Mesenchymal stem cell (in vitro differentiated cells and primary cell): Measurements from ENCODE around the gene IGFL1.
"Not testable (repeated sequence)": the region's sequence is repeated elsewhere in the genome, so short reads cannot be mapped to it uniquely, and the experiment has no call there.

Experiments used
- DNase-seq: peaks from one replicate; pipeline ENCODE4 v3.0.0-alpha.2; 2013
- H2AFZ ChIP-seq: one replicate; pipeline ENCODE4 v1.6.1; 2013; ENCODE audit warnings: low read depth, mild to moderate bottlenecking, control low read depth, inconsistent platforms, low read length, moderate library complexity
- H2AK5ac ChIP-seq: 2 replicates; pipeline ENCODE4 v1.6.1; 2013; ENCODE audit warnings: low read length, moderate library complexity, mild to moderate bottlenecking, inconsistent platforms; ENCODE audit not compliant: severe bottlenecking
- H2BK120ac ChIP-seq: one replicate; pipeline ENCODE4 v1.6.1; 2013; ENCODE audit warnings: low read depth, mild to moderate bottlenecking, inconsistent platforms, low read length, moderate library complexity
- H2BK12ac ChIP-seq, 2 experiments: one replicate each; pipeline ENCODE4 v1.6.1; 2013; ENCODE audit warnings: inconsistent platforms in 2 of 2, low read length in 2 of 2, mild to moderate bottlenecking in 2 of 2, moderate library complexity in 2 of 2, control low read depth in 1 of 2
- H2BK15ac ChIP-seq: one replicate; pipeline ENCODE4 v1.6.1; 2013; ENCODE audit warnings: mild to moderate bottlenecking, low read depth, inconsistent platforms; ENCODE audit not compliant: poor library complexity, severe bottlenecking
- H2BK5ac ChIP-seq: 2 replicates; pipeline ENCODE4 v1.6.1; 2013; ENCODE audit warnings: low read depth, mild to moderate bottlenecking, low read length, control low read depth, inconsistent platforms; ENCODE audit not compliant: poor library complexity, severe bottlenecking
- H3K14ac ChIP-seq, 2 experiments: one replicate each; pipeline ENCODE4 v1.6.1; 2013; ENCODE audit warnings: inconsistent platforms in 2 of 2, low read length in 2 of 2, control low read depth in 1 of 2, mild to moderate bottlenecking in 1 of 2, moderate library complexity in 1 of 2
- H3K18ac ChIP-seq, 2 experiments: one replicate each; pipeline ENCODE4 v1.6.1; 2013; ENCODE audit warnings: inconsistent platforms in 2 of 2, low read length in 2 of 2, control low read depth in 1 of 2, low read depth in 1 of 2, mild to moderate bottlenecking in 1 of 2
- H3K23ac ChIP-seq, 2 experiments: one replicate each; pipeline ENCODE4 v1.6.1; 2013; ENCODE audit warnings: inconsistent platforms in 2 of 2, low read length in 2 of 2, mild to moderate bottlenecking in 2 of 2, moderate library complexity in 2 of 2, control low read depth in 1 of 2
- H3K27ac ChIP-seq: 2 replicates; pipeline ENCODE4 v1.5.1; 2013; ENCODE audit warnings: mild to moderate bottlenecking, moderate library complexity, low read length, control low read depth, inconsistent platforms; ENCODE audit not compliant: poor library complexity, severe bottlenecking
- H3K27me3 ChIP-seq, 2 experiments: 2 replicates each; pipeline versions ENCODE4 v1.6.1 to v1.7.0; 2013; ENCODE audit warnings: low read length in 2 of 2, mild to moderate bottlenecking in 2 of 2, moderate library complexity in 2 of 2, control low read depth in 1 of 2, inconsistent platforms in 1 of 2; ENCODE audit not compliant: control insufficient read depth in 1 of 2, insufficient read depth in 1 of 2
- H3K36me3 ChIP-seq, 2 experiments: 2 replicates each; pipeline versions ENCODE4 v1.6.1 to v1.7.0; 2013; ENCODE audit warnings: low read length in 2 of 2, control low read depth in 1 of 2, inconsistent platforms in 1 of 2, low read depth in 1 of 2, mild to moderate bottlenecking in 1 of 2; ENCODE audit not compliant: insufficient read depth in 2 of 2, control insufficient read depth in 1 of 2
- H3K4ac ChIP-seq, 2 experiments: one replicate each; pipeline ENCODE4 v1.6.1; 2013; ENCODE audit warnings: inconsistent platforms in 2 of 2, low read length in 2 of 2, mild to moderate bottlenecking in 2 of 2, moderate library complexity in 2 of 2, control low read depth in 1 of 2, low read depth in 1 of 2
- H3K4me1 ChIP-seq: 2 replicates; pipeline ENCODE4 v1.6.1; 2013; ENCODE audit warnings: low read depth, low read length, control low read depth; ENCODE audit not compliant: control insufficient read depth, insufficient read depth
- H3K4me2 ChIP-seq: 2 replicates; pipeline ENCODE4 v1.6.1; 2013; ENCODE audit warnings: low read length, mild to moderate bottlenecking, inconsistent platforms; ENCODE audit not compliant: poor library complexity, severe bottlenecking
- H3K4me3 ChIP-seq, 2 experiments: 2 replicates each; pipeline versions ENCODE4 v1.5.1 to v1.7.0; 2013; ENCODE audit warnings: low read length in 2 of 2, mild to moderate bottlenecking in 2 of 2, control low read depth in 1 of 2, low read depth in 1 of 2; ENCODE audit not compliant: insufficient read depth in 1 of 2
- H3K79me1 ChIP-seq: replicated peaks from 2 replicates; pipeline ENCODE4 v1.6.1; 2013; ENCODE audit warnings: mild to moderate bottlenecking, control low read depth, low read length, inconsistent platforms; ENCODE audit not compliant: poor library complexity, severe bottlenecking
- H3K9ac ChIP-seq: 2 replicates; pipeline ENCODE4 v1.7.0; 2013; ENCODE audit warnings: mild to moderate bottlenecking, low read length, moderate library complexity
- H3K9me3 ChIP-seq: 2 replicates; pipeline ENCODE4 v1.7.0; 2013; ENCODE audit warnings: mild to moderate bottlenecking, low read length; ENCODE audit not compliant: control insufficient read depth
- H4K8ac ChIP-seq: one replicate; pipeline ENCODE4 v1.6.1; 2013; ENCODE audit warnings: inconsistent platforms, mild to moderate bottlenecking, low read length, moderate library complexity
- H4K91ac ChIP-seq: one replicate; pipeline ENCODE4 v1.6.1; 2013; ENCODE audit warnings: mild to moderate bottlenecking, low read length, inconsistent platforms
- WGBS: methylation state at CpG from one replicate; pipeline ENCODE4 v1.1.7; 2013; ENCODE audit warnings: mixed read lengths; 5-methylcytosine and 5-hydroxymethylcytosine counted together

Gene IGFL1

DNA sequence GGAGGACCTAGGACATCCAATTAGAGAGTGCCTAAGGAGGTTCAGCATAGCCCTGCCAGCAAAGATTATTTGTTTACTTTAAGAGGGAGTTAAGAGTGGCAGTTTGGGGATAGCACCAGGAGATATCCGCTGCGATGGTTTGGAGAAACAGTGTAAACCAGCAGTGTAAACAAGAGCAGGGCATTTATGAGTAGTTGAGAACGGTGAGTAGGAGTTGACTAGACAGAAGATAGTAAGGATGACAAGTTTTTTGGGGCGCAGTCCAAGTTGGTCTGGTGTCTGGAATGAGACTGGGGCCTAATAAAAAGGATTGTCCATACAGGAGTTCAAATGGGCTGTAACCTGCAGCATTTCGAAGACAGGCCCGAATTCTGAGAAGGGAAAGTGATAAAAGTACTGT lies 44.4 kb downstream of the IGFL1 start:
- H2BK12ac ChIP-seq, H2BK5ac ChIP-seq, H3K14ac ChIP-seq, H3K4ac ChIP-seq, H4K8ac ChIP-seq, H3K4me1 ChIP-seq, H3K36me3 ChIP-seq, DNase-seq, H2BK15ac ChIP-seq, H3K9ac ChIP-seq, H2AFZ ChIP-seq, H4K91ac ChIP-seq, H2BK120ac ChIP-seq, H3K79me1 ChIP-seq, H3K4me3 ChIP-seq, H3K4me2 ChIP-seq, H3K18ac ChIP-seq, H3K23ac ChIP-seq, H3K9me3 ChIP-seq, H3K27ac ChIP-seq: not testable (repeated sequence)
- WGBS, result 62% methylated on average over 6 of the region's 6 CpGs
- peak overlapping the region; percentile 26 for H2AK5ac ChIP-seq
- peaks cover 0 to 37% of the 10 kb centered on the region in 2 experiments for H3K27me3 ChIP-seq

DNA sequence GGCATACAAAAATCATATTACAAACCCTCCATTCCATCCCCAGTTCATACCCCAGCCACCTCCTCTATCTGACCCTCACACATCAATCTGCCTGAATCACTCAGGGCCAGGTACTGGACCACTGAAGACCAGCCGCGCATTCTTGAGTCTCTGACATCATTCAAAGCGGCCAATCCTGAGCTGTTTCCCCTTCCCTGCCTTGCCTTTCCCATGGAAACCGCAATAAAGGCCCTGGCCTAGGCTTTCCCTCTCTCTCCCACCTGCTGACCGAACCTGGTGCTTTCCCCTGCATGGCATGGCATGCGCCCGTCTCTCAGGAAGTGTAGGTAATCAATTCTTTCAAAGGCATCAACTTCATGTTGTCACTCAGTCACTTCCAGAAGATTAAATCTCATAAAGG lies 49.6 kb downstream of the IGFL1 start:
- no peak overlapping the region for H3K4ac ChIP-seq
- no peak overlapping the region for H3K9ac ChIP-seq
- H3K18ac ChIP-seq, result no peak overlapping the region
- no peak overlapping the region for H3K23ac ChIP-seq
- H2BK15ac ChIP-seq, result no peak overlapping the region
- H2BK5ac ChIP-seq, result no peak overlapping the region
- no peak overlapping the region for H3K27ac ChIP-seq
- no peaks in the 10 kb centered on the region for H3K79me1 ChIP-seq
- peak overlapping the region; percentile 28 for H4K91ac ChIP-seq
- no peaks in the 10 kb centered on the region for H3K4me1 ChIP-seq
- H3K9me3 ChIP-seq, result no peaks in the 10 kb centered on the region
- WGBS, result 86% methylated on average over 7 of the region's 7 CpGs
- peak overlapping the region; percentile 21 for H2AK5ac ChIP-seq
- peak overlapping the region in 1 of 2 experiments; percentile 48 for H2BK12ac ChIP-seq
- no peak overlapping the region for H3K4me3 ChIP-seq
- no peak overlapping the region for H4K8ac ChIP-seq
- no peak overlapping the region for H3K4me2 ChIP-seq
- no peak for DNase-seq
- no peak overlapping the region for H2AFZ ChIP-seq
- H3K36me3 ChIP-seq, result no peaks in the 10 kb centered on the region
- no peak overlapping the region for H2BK120ac ChIP-seq
- peaks cover 0 to 29% of the 10 kb centered on the region in 2 experiments for H3K27me3 ChIP-seq
- H3K14ac ChIP-seq, result no peak overlapping the region
